HG03571 (cell line): ENCODE measurements around the gene CAPG.
"Not testable (repeated sequence)": the region's sequence is repeated elsewhere in the genome, so short reads cannot be mapped to it uniquely, and the experiment has no call there.

Experiments
- ATAC-seq: cut with Tn5 transposase; IDR thresholded peaks from one replicate; pipeline ENCODE4 v1.9.1; 2021; ENCODE audit not compliant: unreplicated experiment

CAPG gene

GRCh38 chr2:85367180-85367579, 43.0 kb downstream of the CAPG start:
- ATAC-seq, result no peak

GRCh38 chr2:85362653-85363387, 47.3 kb downstream of the CAPG start:
- not testable (repeated sequence) for ATAC-seq

- no peak for ATAC-seq
Measured at GRCh38 chr2:85357736-85358135, 52.4 kb downstream of the CAPG start.

GRCh38 chr2:85356186-85356585, 54.0 kb downstream of the CAPG start:
- no peak for ATAC-seq

GRCh38 chr2:85355521-85355920, 54.6 kb downstream of the CAPG start:
- ATAC-seq, result no peak

- no peak for ATAC-seq
Measured at GRCh38 chr2:85355073-85355410, 55.1 kb downstream of the CAPG start.

GRCh38 chr2:85354286-85355072, 55.7 kb downstream of the CAPG start, which contains the start of the genes ELMOD3 and RETSAT:
ELMOD3 (plus strand) TSS chr2:85354769; CDS start chr2:85357199, 2,430 bp downstream.
RETSAT (minus strand) TSS chr2:85354528; CDS start chr2:85354507, 21 bp downstream.
- peak; percentile 96 for ATAC-seq

- ATAC-seq, result no peak
Measured at GRCh38 chr2:85353876-85354285, 56.3 kb downstream of the CAPG start.

- no peak for ATAC-seq
Measured at GRCh38 chr2:85347599-85347998, 62.6 kb downstream of the CAPG start.
